Keratinocyte (primary cell): Measurements from ENCODE around the gene DOCK1. TPM values are rescaled to one million over a fixed set of nuclear protein-coding genes. Genes with fewer than 3 reads are reported as not detected.

Experiments used
- DNase-seq: peaks from one replicate; pipeline ENCODE4 v3.0.0-alpha.2; 2011; ENCODE audit warnings: low read depth, missing footprints, low spot score
- FAIRE-seq: peaks from 2 replicates; lab custom pipeline; 2011; peaks lifted over from hg19 to GRCh38; lab: Jason Lieb, UNC
- H2AFZ ChIP-seq: 2 replicates; pipeline ENCODE4 v1.6.0; 2012; ENCODE audit warnings: low read length, control low read depth, inconsistent platforms; ENCODE audit not compliant: control insufficient read depth
- H3K27ac ChIP-seq: 2 replicates; pipeline ENCODE4 v1.5.1; 2011; ENCODE audit warnings: low read length; ENCODE audit not compliant: control insufficient read depth, insufficient read depth
- H3K27me3 ChIP-seq: 3 replicates; pipeline ENCODE4 v1.6.0; 2011; ENCODE audit warnings: low read length; ENCODE audit not compliant: control insufficient read depth, insufficient read depth; ENCODE audit errors: extremely low read depth
- H3K36me3 ChIP-seq, 2 experiments: 2 replicates in 1 of 2; 3 replicates in 1 of 2; pipeline ENCODE4 v1.5.1; 2011; ENCODE audit warnings: low read length in 2 of 2, mild to moderate bottlenecking in 1 of 2; ENCODE audit not compliant: control insufficient read depth in 2 of 2, insufficient read depth in 2 of 2; ENCODE audit errors: extremely low read depth in 1 of 2
- H3K4me1 ChIP-seq: 3 replicates; pipeline ENCODE4 v1.5.1; 2011; ENCODE audit warnings: low read length; ENCODE audit not compliant: control insufficient read depth, insufficient read depth; ENCODE audit errors: extremely low read depth
- H3K4me2 ChIP-seq: 3 replicates; pipeline ENCODE4 v1.6.0; 2011; ENCODE audit warnings: low read depth, low read length; ENCODE audit not compliant: control insufficient read depth, insufficient read depth; ENCODE audit errors: extremely low read depth
- H3K4me3 ChIP-seq, 3 experiments: fragments of 200-600 bp in 1 of 3; sonication (generic) in 1 of 3; 2 replicates in 2 of 3; 3 replicates in 1 of 3; pipeline ENCODE4 v1.5.1; 2011 to 2016; ENCODE audit warnings: low read length in 3 of 3, mild to moderate bottlenecking in 3 of 3, control low read depth in 2 of 3, inconsistent platforms in 1 of 3, low read depth in 1 of 3, mixed read lengths in 1 of 3, mixed run types in 1 of 3, moderate library complexity in 1 of 3; ENCODE audit not compliant: control insufficient read depth in 2 of 3, insufficient read depth in 2 of 3; ENCODE audit errors: extremely low read depth in 1 of 3
- H3K79me2 ChIP-seq: 2 replicates; pipeline ENCODE4 v1.6.0; 2012; ENCODE audit warnings: low read length; ENCODE audit not compliant: control insufficient read depth, insufficient read depth
- H3K9ac ChIP-seq: 3 replicates; pipeline ENCODE4 v1.6.0; 2011; ENCODE audit warnings: low read length; ENCODE audit not compliant: control insufficient read depth, insufficient read depth; ENCODE audit errors: extremely low read depth
- H3K9me1 ChIP-seq: 3 replicates; pipeline ENCODE4 v1.6.0; 2011; ENCODE audit warnings: low read length; ENCODE audit not compliant: control insufficient read depth, insufficient read depth; ENCODE audit errors: extremely low read depth
- H3K9me3 ChIP-seq: 2 replicates; pipeline ENCODE4 v1.5.1; 2012; ENCODE audit warnings: low read depth, low read length; ENCODE audit not compliant: control insufficient read depth
- H4K20me1 ChIP-seq: 3 replicates; pipeline ENCODE4 v1.6.0; 2011; ENCODE audit warnings: low read length; ENCODE audit not compliant: control insufficient read depth, insufficient read depth; ENCODE audit errors: extremely low read depth
- CTCF ChIP-seq, 3 experiments: IDR thresholded peaks in 1 of 3; conservative IDR thresholded peaks in 1 of 3; optimal IDR thresholded peaks in 1 of 3; 2 replicates in 2 of 3; 3 replicates in 1 of 3; pipeline versions ENCODE3 to v1.5.1; 2011; ENCODE audit warnings: low read length in 3 of 3, mild to moderate bottlenecking in 3 of 3, moderate library complexity in 2 of 3, control low read depth in 1 of 3, inconsistent platforms in 1 of 3; ENCODE audit not compliant: insufficient read depth in 2 of 3; ENCODE audit errors: extremely low read depth in 1 of 3
- EZH2 ChIP-seq: IDR thresholded peaks from one replicate; pipeline ENCODE4 v1.6.1; 2012; ENCODE audit warnings: inconsistent platforms, mild to moderate bottlenecking, low read length, moderate library complexity
- dilution Hi-C: fragments of 300-500 bp; cut with MboI; formaldehyde crosslinking; loops from one replicate; pipeline ENCODE4 v1.7.0; 2020; ENCODE audit warnings: low sequenced_read_pairs; ENCODE audit not compliant: extremely low pct_ligation_motif_present
- polyA plus RNA-seq, 5 experiments: library from polyadenylated mRNA; depleted of rRNA in 3 of 5; stranded (reverse) in 3 of 5; stranded (forward) in 1 of 5; unstranded in 1 of 5; fragments of >200 nt; gene quantifications; 1 replicate in 1 of 5; 2 replicates in 3 of 5; 3 replicates in 1 of 5; pipeline versions ENCODE4 v1.2.1 to v1.2.3, GENCODE V29; 2011 to 2012; ENCODE audit warnings: missing spikeins in 2 of 5, low read depth in 1 of 5, low replicate concordance in 1 of 5

The DOCK1 gene
- polyA plus RNA-seq, 1 donor (not counting 4 experiments of a cell fraction or from before 2014, with no cell fraction given) = 15.7 TPM

- Histone ChIP-seq H3K36me3 (peaks cover 0 to 5% of the 10 kb centered on the region in 2 experiments), H4K20me1 (no peaks in the 10 kb centered on the region)
Observed at GRCh38 chr10:127279334-127279774, 374.1 kb downstream of the DOCK1 start.

GRCh38 chr10:127280446-127280845 is 375.2 kb downstream of the DOCK1 start:
- dilution Hi-C loops = no loop called here
- no peaks in the 10 kb centered on the region for H3K9me3 ChIP-seq
- H4K20me1 ChIP-seq = no peaks in the 10 kb centered on the region
- no peaks in the 10 kb centered on the region for H3K27me3 ChIP-seq
- H3K4me3 ChIP-seq = no peak overlapping the region
- FAIRE-seq = no peak
- no peak overlapping the region for H3K27ac ChIP-seq
- no peak overlapping the region for H3K9ac ChIP-seq
- peaks cover 0 to 5% of the 10 kb centered on the region in 2 experiments for H3K36me3 ChIP-seq
- no peaks in the 10 kb centered on the region for H3K9me1 ChIP-seq
- DNase-seq = no peak
- no peaks in the 10 kb centered on the region for H3K79me2 ChIP-seq
- TF ChIP-seq EZH2 (no peak), CTCF (optimal IDR thresholded peaks at IDR 0.05 in 1 of 3, IDR thresholded peaks at IDR 0.05 in 1 of 3, conservative IDR thresholded peaks at IDR 0.05 in 1 of 3; ENCODE audit: extremely low read depth in 1 of 3, insufficient read depth in 2 of 3, low read length in 3 of 3) (no peak)
- no peaks in the 10 kb centered on the region for H3K4me1 ChIP-seq
- no peak overlapping the region for H2AFZ ChIP-seq
- no peak overlapping the region for H3K4me2 ChIP-seq

More at GRCh38 chr10:127279334-127279774, 374.1 kb downstream of the DOCK1 start:
- DNase-seq (no peak), FAIRE-seq (no peak)
- Histone ChIP-seq H3K9me1 (peaks cover 3% of the 10 kb centered on the region), H3K9me3 (no peaks in the 10 kb centered on the region), H3K4me1 (no peaks in the 10 kb centered on the region), H3K4me3 (no peak overlapping the region), H3K27ac (no peak overlapping the region), H3K9ac (no peak overlapping the region), H3K4me2 (no peak overlapping the region), H3K27me3 (no peaks in the 10 kb centered on the region), H2AFZ (no peak overlapping the region), H3K79me2 (no peaks in the 10 kb centered on the region)
- dilution Hi-C loops = no loop called here
- no peak for TF ChIP-seq EZH2
- TF ChIP-seq CTCF (optimal IDR thresholded peaks at IDR 0.05 in 1 of 3, IDR thresholded peaks at IDR 0.05 in 1 of 3, conservative IDR thresholded peaks at IDR 0.05 in 1 of 3; ENCODE audit: extremely low read depth in 1 of 3, insufficient read depth in 2 of 3, low read length in 3 of 3) = no peak
